T follicular helper cell (primary cell): ENCODE results near the gene NOP9.

Experiments used
- DNase-seq: peaks from one replicate; pipeline ENCODE4 v3.0.0-alpha.2; 2020; ENCODE audit warnings: low read depth
- total RNA-seq, 2 experiments: gene quantifications; one replicate each; lab custom pipeline; 2026; lab: John Stamatoyannopoulos, UW

Gene NOP9, protein sequence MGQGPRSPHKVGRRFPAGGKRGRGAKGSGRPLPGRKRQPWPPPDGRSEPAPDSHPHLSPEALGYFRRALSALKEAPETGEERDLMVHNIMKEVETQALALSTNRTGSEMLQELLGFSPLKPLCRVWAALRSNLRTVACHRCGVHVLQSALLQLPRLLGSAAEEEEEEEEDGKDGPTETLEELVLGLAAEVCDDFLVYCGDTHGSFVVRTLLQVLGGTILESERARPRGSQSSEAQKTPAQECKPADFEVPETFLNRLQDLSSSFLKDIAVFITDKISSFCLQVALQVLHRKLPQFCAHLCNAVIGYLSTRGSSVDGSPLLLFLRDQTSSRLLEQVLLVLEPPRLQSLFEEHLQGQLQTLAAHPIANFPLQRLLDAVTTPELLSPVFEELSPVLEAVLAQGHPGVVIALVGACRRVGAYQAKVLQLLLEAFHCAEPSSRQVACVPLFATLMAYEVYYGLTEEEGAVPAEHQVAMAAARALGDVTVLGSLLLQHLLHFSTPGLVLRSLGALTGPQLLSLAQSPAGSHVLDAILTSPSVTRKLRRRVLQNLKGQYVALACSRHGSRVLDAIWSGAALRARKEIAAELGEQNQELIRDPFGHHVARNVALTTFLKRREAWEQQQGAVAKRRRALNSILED
- 83.5 to 162 reads per million in 2 experiments for total RNA-seq

DNA sequence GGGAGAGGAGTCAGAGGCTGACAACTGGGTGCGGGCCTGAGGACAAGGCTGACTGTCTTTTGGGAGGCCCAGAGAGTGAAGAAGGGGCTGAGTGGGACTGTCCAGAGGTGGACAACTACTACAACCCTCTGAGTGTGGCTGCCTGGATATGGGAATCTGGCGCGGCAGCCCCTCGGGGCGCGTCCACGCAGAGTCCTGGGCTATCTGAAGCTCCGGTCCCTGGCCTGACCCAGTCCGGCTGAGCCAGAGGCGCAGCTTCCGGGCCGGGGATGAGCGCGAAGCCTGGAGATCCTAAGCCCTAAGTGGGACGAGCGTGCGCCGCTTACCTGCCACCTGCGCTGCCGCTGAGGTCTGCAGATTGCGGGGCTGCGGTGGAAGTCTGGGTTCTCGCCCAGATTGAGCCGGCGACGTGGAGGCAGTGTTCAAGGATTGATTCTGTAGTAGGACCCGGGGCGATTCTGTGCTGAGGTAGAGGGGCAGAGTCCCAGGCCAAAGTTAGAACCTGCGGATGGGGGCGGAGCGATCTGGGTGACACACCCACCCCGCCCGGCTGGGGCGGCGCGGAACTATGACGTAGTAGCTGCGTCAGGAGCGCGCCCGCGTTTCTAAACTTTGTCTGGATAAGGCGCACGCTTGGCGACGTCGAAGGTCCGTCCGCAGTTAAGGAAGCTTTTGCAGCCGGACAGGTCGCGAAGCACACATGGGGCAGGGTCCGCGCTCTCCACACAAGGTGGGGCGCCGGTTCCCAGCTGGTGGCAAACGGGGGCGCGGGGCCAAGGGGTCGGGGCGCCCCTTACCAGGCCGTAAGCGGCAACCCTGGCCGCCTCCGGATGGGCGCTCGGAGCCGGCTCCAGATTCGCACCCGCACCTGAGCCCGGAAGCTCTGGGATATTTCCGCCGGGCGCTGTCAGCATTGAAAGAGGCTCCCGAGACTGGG, at the start of gene NOP9, which contains the start of gene DHRS1:
Gene NOP9, plus strand, starts transcription at position 596 of the 937 bp plus-strand sequence. Its CDS starts 105 bp downstream, at position 701.
Gene DHRS1, minus strand, starts transcription at position 526 of the 937 bp plus-strand sequence. CDS start 674 bp downstream, outside the sequence.
- peak; percentile 90 for DNase-seq

DNA sequence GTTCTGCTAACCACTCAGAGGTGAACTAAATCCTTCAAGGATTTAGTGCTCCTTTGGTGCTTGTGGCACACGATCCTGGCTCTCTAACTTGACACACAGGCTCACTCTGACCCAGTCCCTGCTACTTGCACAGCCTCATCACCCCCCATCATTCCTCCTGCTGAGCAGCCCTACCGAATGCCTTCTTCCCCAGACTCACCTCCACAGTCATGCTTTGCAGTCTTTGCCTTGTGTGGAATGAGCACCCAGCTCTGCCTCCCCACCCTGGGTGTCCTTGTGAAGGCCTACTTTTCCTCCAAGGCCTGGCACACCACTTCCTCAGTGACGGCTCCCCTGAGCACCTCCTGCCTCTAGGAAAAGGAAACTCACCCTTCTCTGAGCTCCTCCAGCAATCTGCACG, 49.3 kb upstream of the NOP9 start:
- DNase-seq: no peak

DNA sequence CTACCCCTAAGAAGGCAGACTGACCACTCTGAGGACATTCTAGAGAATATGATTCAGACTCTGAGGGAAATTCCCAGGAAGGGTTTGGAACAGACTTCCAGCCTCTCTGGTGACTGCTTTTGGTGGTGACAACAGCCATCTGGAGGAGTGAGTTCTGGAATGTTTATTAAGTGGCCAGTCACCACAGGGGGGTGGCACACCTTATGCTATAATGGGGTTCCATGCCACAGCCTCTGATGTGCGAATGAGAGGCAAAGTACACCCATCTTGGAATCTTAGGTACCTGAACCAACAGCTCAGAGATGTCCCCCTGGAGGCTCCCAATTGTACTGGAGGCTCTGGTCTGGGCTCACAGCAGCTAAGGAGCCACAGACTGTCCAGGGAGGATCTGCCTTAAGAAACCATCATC, 47.8 kb upstream of the NOP9 start:
- DNase-seq: no peak

DNA sequence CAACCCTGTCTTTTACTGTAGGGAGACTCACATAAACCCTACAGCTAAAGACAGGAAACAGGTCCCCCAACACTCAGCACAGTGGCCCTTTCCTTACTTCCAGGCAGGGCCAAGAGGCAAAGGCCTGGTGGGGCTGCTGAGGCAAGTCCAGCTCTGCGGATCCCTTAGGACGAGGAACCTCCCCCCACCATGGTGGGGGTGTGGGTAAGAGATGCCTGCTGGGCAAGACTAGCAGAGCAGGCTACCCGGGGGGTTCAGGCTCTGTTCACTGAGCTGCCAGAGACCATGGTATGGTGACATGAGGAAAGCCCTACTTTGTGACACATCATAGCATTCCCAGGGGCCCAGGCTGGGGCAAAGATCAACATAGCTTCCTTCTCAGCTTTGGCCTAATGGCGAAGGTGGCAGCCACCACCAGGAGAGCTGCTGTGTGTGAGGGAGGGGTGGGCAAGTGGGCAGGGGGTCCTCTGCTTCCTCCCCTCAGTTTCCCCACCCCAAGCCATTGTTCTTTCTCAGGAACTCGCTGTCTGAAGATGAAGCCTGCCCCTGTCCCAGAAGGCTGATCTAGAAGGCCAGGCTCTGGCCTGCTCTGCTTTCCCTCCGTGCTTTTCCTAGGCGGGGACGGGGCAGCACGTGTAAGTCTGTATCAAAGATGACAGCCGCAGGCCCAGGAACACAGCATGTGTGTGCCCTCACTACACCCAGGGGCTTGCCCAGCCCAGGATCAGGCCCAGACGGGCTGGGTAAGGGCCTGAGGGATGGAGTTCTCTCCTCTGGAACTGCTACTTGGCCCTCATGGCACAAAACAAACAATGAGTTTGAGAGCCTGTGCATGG, 47.1 kb upstream of the NOP9 start:
- no peak for DNase-seq

DNA sequence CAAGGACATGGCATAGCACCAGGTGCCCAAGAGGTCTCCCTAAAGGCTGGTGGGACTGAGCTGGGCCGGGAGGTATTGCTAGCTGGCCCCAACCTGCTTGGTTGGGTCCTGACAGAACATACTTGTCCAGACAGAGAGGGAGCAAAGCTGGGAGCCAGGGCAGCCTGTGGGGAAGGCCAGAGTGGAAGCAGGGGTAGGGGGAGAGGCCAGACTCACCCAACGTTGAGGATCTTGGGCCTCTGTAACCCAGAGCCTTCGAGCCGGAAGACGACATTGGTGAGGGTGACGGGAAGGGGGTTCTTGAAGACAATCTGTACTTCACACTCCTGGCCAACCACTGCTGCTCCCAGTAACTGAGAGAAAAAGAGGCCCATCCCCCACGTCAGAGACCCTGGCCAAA, 45.7 kb upstream of the NOP9 start:
- DNase-seq: no peak

DNA sequence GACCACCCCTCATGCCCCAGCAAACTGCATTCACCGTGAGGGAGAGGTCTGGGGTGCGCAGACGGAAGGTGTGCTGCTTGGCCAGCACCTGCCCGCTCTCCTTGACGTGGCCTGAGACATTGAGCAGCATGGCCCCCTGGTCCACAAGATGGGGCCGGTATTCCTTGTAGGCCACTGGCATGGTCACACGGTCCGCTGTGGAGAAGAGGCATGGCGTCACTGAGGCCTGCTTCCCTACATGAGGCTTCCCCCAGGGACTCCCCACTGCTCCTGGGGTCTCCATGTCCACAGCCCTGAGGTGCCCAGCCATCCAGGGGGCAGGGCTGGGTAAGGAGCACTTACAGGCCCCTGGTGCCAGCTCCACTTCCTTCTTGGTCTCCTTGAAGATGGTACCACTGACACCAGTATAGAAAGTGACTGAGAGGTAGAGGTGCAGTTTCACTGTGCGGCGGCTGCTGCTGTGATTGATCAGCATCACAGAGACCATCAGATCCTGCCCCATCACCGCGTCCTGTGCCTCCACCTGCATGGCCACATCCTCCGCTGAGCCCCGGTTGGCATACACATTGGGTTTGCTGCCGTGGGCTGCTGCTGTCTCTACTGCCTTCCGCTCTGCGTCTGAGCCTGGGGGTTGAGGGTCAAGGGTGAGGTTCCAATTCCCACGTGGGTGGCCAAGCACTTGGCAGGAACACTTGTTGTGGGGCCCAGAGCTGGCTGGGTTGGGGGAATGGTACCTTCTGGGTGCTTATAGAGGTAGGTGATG, 44.8 kb upstream of the NOP9 start:
- no peak for DNase-seq

DNA sequence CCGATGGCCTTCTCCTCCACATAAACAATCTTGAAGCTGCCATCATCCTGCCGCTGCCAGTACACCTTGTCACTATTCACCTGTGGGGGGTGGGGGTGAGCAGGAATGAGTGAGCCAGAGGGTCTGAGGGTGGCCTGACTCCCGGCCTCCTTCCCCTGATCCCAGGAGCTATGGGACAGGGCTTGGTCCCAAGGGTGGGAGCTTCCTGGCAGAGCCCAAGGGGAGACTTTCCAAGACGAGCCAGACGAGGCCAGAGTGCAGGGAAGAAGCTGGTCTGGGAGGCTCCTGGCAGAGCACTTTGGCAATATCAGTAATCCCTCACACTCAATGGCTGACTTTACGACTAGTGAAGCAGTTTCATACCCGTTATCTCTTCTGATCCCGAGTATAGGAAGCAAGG, 44.2 kb upstream of the NOP9 start:
- DNase-seq: no peak

DNA sequence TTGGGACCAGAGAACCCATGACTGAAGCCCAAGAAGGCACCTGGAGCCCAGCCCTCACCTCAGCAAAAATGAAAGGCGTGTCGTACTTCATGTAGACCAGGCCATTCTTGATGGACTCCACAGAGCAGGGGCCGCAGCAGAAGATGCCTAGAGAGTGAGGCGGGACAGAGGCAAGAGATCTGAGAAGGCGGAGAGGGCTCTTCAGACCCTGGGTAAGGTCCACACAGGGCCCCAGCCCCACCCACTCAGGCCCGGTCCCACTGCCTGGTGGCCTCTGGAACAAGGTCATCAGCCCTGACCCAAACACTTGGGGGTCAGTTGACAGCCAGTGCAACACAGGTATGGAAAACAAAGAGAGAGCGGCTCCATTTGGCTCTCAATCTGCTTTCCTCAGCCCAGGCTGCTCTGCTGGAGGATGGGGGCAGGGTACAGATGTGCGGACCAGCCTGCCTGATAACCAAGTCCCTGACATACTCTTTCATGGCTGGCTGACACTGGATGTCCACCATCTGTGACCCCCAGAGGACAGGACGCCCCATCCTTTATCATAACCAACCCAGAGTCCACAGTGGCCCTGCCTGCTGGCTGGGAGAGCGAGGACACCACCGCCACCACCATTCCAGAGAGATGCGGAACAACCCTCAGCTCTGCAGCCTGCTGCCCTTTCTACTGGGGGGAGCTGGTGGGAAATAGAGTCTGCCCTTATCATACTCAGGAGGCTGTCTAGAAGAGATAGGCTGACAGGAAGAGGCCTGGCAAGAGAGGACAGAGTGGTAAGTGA, 43.5 kb upstream of the NOP9 start:
- DNase-seq: no peak

DNA sequence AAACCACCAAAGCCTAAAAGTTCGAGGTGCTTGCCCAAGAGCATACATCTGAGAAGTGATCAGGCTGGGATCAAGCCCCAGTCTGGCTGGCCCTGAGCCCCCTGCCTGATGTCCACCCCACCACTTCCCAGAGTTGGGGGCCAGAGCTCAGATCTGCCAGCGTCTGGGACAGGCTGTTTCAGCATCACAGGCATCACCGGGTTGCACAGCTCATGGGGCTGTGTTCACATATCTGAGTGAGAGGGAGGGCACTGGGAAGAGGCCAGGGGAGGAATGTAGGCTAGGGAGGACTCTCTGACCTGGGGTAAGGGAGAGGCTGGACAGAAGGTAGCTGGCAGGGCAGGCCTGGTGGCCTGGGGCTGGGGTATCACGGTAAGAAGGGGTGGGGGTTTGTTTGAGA, 42.7 kb upstream of the NOP9 start:
- no peak for DNase-seq

DNA sequence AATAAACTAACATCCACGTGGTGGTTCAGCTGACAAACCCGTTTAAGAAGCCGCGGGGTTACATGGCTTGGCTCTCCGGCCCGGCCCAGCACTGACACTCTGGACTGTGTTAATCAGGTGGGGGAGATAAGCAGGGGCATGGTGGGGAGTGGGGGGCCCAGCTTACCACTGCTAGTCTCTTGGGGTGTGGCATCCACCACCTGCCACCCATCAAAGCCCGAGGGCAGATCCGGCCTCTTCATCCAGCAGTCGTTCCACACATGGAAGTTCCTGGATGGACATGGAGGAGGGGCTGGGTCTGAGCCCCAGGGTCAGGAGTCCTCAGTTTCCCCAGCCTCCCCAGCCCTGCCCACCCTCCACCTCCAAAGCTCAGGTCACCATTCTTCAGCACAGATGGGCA, 41.5 kb upstream of the NOP9 start:
- no peak for DNase-seq

DNA sequence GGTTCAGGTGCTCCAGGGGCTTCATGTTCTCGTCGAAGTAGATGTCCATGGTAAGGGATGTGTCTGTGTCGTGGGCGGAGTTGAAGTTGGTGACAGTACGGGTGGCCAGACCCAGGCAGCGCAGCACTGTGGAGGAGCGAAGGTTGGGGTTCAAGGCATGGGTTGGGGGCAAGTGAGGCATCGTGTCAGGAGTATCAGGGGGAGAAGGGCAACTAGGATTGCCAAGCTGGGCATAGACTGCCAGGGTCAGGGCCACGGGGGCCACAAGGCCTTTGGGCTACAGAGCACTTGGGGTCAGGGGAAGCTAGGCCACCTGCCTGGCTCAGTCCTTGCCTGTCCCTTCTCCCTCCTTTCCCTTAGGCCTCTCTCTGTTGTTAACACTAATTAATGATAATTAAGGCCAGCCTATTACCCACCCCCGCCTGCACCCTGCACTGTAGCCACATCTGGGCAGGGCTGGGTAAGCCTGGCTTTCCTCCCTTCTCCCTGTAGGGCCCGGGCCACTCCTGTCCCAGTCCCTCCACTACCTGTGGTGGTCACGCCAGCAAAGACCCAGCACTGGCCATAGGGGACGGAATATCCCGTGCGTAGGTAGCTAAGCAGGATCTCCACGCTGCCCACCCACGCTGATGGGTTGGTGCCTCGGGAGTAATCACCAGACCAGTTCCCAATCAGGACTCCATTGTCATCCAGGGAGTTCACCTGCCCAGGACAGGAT, 40.9 kb upstream of the NOP9 start:
- no peak for DNase-seq

DNA sequence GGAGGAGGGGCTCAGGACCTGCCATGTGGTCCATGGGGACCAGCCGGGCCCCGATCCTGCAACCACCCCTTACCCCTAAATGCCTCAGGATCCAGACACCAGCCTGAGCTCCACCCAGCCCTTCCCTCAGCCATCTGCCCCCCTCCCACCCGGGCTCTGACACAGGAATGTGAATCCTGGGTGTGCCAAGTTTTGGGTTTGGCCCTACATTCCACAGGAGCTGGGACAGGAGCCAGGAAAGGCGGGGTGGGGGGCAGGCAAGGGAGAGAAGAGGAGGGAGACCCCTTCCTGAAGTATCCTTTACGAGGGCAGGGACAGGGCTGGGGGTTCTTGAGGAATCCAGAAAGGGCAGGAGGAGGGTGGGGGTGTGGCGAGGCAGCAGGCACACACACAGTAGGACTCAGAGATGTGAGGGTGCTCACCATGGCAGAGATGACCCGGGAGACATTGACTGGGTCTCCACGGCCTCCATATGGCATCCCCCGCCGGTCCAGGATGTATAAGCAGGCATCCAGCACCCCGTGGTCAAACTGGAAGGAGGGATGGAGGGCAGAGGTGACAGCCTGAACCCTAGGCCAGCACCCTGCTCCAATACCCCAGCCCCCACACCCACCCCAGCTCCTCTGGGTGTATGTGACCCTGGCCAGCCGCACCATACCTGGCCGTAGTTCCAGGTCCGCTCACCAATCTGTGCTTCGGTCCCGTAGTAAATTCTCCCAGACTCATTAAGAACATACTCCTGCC, 40.2 kb upstream of the NOP9 start:
- DNase-seq: no peak

DNA sequence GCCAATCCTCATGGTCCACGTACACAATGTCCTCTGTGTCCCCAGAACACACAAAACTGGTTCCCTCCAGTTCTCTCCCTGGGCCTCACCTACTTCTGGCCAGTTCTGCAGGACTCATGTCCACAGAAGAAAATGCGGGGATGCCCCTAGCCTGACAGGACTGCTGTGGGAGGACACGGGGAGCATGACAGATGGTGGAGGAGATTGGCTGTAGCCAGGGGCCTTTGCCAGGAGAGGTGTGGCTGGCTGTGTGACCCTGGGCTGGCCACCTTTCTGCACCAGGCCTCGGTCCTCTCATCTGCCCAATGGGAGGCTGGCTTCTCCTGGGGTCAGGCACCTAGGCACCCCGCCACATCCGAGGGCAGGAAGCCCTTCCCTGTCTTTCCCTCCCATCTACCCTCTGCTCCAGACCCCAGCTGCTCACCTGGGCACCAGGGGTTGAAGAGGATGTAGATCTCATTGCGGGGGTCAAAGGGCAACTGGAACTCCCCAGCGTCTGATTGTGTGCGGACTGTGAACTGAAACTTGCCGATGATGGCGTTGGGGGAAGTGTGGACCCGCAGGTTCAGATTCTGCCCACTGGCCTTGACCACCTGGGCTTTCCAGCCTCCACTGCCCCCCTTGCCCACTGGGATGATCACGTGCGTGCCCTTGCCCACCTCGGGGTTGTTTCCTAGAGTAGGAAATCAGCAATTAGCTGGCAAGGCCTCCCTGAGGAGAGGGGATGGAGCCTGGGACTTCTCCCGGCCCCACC, 39.4 kb upstream of the NOP9 start:
- DNase-seq: no peak

DNA sequence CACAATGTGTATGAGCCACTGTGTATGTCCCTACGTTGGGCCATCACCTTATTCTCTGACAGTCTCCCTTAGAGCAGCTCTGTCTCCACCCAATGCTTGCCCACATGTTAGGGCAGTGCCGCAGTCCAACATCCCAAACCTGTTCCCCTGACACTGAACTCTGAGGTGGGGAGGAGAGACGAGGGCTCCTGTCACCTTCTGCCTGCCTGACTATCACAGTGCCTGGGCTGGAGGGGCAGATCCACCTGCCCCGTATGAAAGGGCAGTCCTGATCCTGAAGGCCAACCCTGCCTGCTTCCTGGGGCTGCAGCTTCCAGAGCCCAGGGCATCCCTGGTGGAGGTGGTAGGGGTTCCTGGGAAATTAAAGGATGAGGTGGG, 38.9 kb upstream of the NOP9 start:
- DNase-seq: no peak

DNA sequence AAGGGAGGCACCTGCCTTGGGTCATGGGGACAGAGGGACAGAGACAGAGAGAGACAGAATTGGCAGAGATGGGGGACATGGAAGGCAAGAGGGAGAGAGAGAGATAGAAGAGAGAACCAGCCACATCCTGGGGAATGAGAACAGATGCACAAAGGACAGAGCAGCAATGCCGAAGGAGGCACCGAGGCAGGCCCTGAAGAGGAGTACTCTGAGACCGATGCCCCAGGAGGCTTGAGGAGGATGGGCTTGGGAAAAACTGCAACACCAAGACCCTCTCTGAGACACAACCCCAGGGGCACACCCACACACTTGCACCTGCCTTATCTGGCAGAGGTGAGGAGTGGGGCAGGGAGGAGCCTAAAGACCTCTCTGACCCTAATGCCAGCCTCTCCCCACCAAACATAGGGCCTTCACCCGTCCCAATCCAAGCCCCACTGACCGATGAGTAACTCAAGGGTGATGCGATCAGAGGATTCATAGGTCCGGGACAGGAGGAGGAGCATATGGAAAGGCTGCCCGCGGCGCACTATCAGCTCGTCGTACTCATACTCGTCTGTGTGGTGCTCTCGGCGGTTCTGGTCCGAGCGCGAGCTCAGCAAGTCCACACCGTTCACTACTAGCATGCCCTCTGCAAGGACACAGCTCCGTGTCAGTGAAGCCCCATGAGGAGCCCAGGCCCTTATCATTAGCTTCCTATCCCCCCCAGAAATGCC, 38.2 kb upstream of the NOP9 start:
- no peak for DNase-seq

DNA sequence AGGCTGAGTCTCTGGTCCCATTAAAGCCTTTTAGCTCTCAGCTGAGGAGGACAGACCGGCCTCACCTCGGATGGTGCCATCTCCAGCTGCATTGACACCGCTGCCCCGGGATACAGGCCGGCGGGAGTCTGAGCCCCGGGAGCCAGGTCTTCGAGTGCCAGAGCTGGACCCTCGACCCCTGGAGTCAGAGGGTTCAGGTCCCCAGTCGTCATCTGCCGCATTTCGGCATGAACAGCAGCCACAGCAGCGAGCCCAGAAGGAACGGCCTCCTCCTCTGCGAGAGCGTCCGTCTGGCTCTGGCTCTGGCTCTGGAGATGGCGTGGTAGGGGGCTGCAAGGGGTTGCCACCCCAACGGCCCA, 37.7 kb upstream of the NOP9 start:
- no peak for DNase-seq
